ENCODE results near the gene RAB24.

DNA sequence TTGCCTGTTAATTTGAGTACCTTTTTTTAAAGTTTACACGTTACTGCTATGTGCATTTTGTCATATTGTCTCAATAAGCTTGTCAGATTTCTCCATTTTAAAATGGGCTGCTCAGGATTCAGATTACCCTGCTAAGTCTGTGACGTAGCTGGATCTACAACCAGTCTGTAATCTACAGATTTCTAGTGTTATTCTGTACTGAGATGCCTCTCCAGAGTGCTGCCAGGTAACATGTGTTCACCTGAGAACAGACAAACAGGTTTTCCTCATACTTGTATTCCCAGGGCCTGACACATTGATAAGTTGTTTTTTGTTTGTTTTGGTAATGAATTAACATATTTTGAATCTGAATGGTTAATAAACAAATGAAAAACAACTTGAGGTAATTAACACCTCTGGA, 15.3 kb downstream of the RAB24 start:
- TF ChIP-seq MXI1 (IDR thresholded peaks at IDR 0.05; ENCODE audit: borderline replicate concordance, low read depth, low read length) (no peak), POLR2A (IDR thresholded peaks at IDR 0.05; ENCODE audit: low read depth, low read length) (no peak), CEBPB (IDR thresholded peaks at IDR 0.05; ENCODE audit: low read depth, low read length) (no peak), RFX5 (IDR thresholded peaks at IDR 0.05; ENCODE audit: low read depth, low read length) (no peak), RAD21 (IDR thresholded peaks at IDR 0.05; ENCODE audit: low read length) (no peak), SMC3 (IDR thresholded peaks at IDR 0.05; ENCODE audit: low read depth, low read length) (no peak)
- TF ChIP-seq, protein P1, sequence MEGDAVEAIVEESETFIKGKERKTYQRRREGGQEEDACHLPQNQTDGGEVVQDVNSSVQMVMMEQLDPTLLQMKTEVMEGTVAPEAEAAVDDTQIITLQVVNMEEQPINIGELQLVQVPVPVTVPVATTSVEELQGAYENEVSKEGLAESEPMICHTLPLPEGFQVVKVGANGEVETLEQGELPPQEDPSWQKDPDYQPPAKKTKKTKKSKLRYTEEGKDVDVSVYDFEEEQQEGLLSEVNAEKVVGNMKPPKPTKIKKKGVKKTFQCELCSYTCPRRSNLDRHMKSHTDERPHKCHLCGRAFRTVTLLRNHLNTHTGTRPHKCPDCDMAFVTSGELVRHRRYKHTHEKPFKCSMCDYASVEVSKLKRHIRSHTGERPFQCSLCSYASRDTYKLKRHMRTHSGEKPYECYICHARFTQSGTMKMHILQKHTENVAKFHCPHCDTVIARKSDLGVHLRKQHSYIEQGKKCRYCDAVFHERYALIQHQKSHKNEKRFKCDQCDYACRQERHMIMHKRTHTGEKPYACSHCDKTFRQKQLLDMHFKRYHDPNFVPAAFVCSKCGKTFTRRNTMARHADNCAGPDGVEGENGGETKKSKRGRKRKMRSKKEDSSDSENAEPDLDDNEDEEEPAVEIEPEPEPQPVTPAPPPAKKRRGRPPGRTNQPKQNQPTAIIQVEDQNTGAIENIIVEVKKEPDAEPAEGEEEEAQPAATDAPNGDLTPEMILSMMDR (conservative IDR thresholded peaks at IDR 0.05; ENCODE audit: low read depth, low read length), result no peak
